HG03045 (cell line): ENCODE measurements around the gene MPP3.
"Not testable (repeated sequence)": the region's sequence is repeated elsewhere in the genome, so short reads cannot be mapped to it uniquely, and the experiment has no call there.

Experiments
- ATAC-seq: cut with Tn5 transposase; IDR thresholded peaks from one replicate; pipeline ENCODE4 v1.9.1; 2021; ENCODE audit warnings: mild to moderate bottlenecking, moderate library complexity; ENCODE audit not compliant: unreplicated experiment

The MPP3 gene

GRCh38 chr17:43861960-43862359 lies 29.0 kb upstream of the MPP3 start:
- no peak for ATAC-seq

GRCh38 chr17:43860927-43861622 lies 28.1 kb upstream of the MPP3 start:
- ATAC-seq: no peak

- ATAC-seq: no peak
These were observed 27.3 kb upstream of the MPP3 start for GRCh38 chr17:43860077-43860725.

- ATAC-seq: no peak
These were observed 25.1 kb upstream of the MPP3 start for GRCh38 chr17:43857957-43858600.

GRCh38 chr17:43857141-43857540 lies 24.2 kb upstream of the MPP3 start:
- no peak for ATAC-seq

GRCh38 chr17:43856141-43856540 lies 23.2 kb upstream of the MPP3 start:
- ATAC-seq: no peak

- no peak for ATAC-seq
These were observed 22.1 kb upstream of the MPP3 start for GRCh38 chr17:43855061-43855460.

GRCh38 chr17:43854498-43854897 lies 21.6 kb upstream of the MPP3 start:
- no peak for ATAC-seq

- no peak for ATAC-seq
These were observed 20.6 kb upstream of the MPP3 start for GRCh38 chr17:43853546-43853945.

GRCh38 chr17:43852571-43852970 lies 19.6 kb upstream of the MPP3 start:
- ATAC-seq: no peak

- no peak for ATAC-seq
These were observed 16.2 kb upstream of the MPP3 start for GRCh38 chr17:43849116-43849515.

GRCh38 chr17:43848601-43849000 lies 15.7 kb upstream of the MPP3 start:
- no peak for ATAC-seq

- no peak for ATAC-seq
These were observed 14.0 kb upstream of the MPP3 start, which contains the start of gene CD300LG for GRCh38 chr17:43846963-43847371. Gene CD300LG, plus strand, starts transcription at chr17:43847176. Its CDS starts 41 bp downstream, at chr17:43847217.

GRCh38 chr17:43846221-43846712 lies 13.3 kb upstream of the MPP3 start:
- ATAC-seq: no peak

GRCh38 chr17:43845766-43846165 lies 12.8 kb upstream of the MPP3 start:
- no peak for ATAC-seq

- no peak for ATAC-seq
These were observed 11.3 kb upstream of the MPP3 start for GRCh38 chr17:43844241-43844640.

- no peak for ATAC-seq
These were observed 10.0 kb upstream of the MPP3 start for GRCh38 chr17:43842975-43843325.

GRCh38 chr17:43842091-43842974 lies 9.4 kb upstream of the MPP3 start:
- not testable (repeated sequence) for ATAC-seq

GRCh38 chr17:43841282-43841681 lies 8.3 kb upstream of the MPP3 start:
- no peak for ATAC-seq

GRCh38 chr17:43840814-43841213 lies 7.9 kb upstream of the MPP3 start:
- no peak for ATAC-seq

GRCh38 chr17:43839670-43840108 lies 6.7 kb upstream of the MPP3 start:
- no peak for ATAC-seq
